GM21515 (cell line): ENCODE results near the gene SYNE3.

Experiments
- ATAC-seq: cut with Tn5 transposase; IDR thresholded peaks from one replicate; pipeline ENCODE4 v1.9.1; 2021; ENCODE audit not compliant: unreplicated experiment

Gene SYNE3

GRCh38 chr14:95478309-95478708 is 38.1 kb downstream of the SYNE3 start:
- no peak for ATAC-seq

- ATAC-seq: no peak
These were observed 38.8 kb downstream of the SYNE3 start for GRCh38 chr14:95477411-95478269.

GRCh38 chr14:95476747-95477146 is 39.7 kb downstream of the SYNE3 start:
- no peak for ATAC-seq

- no peak for ATAC-seq
These were observed 40.8 kb downstream of the SYNE3 start for GRCh38 chr14:95475540-95476240.

GRCh38 chr14:95474941-95475340 is 41.5 kb downstream of the SYNE3 start:
- ATAC-seq: no peak

- ATAC-seq: no peak
These were observed 42.0 kb downstream of the SYNE3 start for GRCh38 chr14:95474486-95474885.

GRCh38 chr14:95472819-95473251 is 43.6 kb downstream of the SYNE3 start:
- ATAC-seq: no peak

GRCh38 chr14:95471476-95471875 is 45.0 kb downstream of the SYNE3 start:
- ATAC-seq: no peak

GRCh38 chr14:95471016-95471415 is 45.4 kb downstream of the SYNE3 start:
- ATAC-seq: no peak

GRCh38 chr14:95469134-95469481 is 47.3 kb downstream of the SYNE3 start:
- no peak for ATAC-seq

- no peak for ATAC-seq
These were observed 47.9 kb downstream of the SYNE3 start for GRCh38 chr14:95468448-95469133.

- ATAC-seq: no peak
These were observed 48.8 kb downstream of the SYNE3 start for GRCh38 chr14:95467657-95468056.

GRCh38 chr14:95467232-95467631 is 49.2 kb downstream of the SYNE3 start:
- no peak for ATAC-seq
